Ovary (tissue), 3 donors: Measurements from ENCODE around the gene DAPK1.

Experiments
- POLR2A ChIP-seq: fragments of 450-650 bp; IDR thresholded peaks from one replicate; pipeline ENCODE4 v1.6.1; 2017; ENCODE audit warnings: antibody characterized with exemption, mild to moderate bottlenecking, moderate library complexity
- TF ChIP-seq, protein P1 (sequence below), 3 donors: fragments of 450-650 bp in 2 of 3; fragments of 200-600 bp in 1 of 3; IDR thresholded peaks; one replicate each; pipeline versions ENCODE4 v1.5.1 to v1.8.0; 2016 to 2022; ENCODE audit warnings: antibody characterized with exemption in 3 of 3, mild to moderate bottlenecking in 1 of 3
- donor health status: DM: no; HTN: no; CAD: no.

DNA sequence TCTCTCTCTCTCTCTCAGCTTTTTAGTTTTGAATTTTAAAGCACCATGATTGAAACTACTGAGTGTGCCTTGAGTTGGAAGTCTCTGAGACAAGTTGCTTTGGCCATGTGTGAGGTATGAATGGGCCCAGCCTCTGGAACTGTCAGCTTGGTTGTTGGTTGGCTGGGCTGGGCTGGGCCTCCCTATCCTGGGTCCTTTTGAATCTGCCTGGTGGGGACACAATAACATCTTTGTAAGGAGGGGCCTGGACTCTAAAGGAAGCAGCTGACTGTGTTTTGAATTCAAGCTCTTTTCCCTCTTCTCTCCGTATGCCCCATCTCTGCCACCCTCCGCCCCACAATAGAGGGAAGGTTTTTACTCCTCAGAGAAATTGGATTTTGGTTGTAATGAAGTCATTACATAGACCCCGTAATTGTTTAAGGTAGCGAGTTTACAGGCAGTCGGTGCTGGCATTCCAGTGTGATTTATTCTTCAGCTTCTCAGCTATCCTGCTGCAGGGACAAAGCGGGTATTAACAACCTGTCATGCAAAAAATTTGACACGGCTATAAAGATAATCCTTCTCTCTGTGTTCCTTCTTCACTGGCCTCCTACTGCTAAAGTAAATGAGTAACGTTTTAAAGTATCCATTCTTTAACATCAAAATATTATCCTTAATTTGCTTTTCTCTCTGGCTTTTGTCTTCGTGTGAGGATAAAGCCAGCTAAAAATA, 105.4 kb downstream of the DAPK1 start:
- TF ChIP-seq, protein P1, sequence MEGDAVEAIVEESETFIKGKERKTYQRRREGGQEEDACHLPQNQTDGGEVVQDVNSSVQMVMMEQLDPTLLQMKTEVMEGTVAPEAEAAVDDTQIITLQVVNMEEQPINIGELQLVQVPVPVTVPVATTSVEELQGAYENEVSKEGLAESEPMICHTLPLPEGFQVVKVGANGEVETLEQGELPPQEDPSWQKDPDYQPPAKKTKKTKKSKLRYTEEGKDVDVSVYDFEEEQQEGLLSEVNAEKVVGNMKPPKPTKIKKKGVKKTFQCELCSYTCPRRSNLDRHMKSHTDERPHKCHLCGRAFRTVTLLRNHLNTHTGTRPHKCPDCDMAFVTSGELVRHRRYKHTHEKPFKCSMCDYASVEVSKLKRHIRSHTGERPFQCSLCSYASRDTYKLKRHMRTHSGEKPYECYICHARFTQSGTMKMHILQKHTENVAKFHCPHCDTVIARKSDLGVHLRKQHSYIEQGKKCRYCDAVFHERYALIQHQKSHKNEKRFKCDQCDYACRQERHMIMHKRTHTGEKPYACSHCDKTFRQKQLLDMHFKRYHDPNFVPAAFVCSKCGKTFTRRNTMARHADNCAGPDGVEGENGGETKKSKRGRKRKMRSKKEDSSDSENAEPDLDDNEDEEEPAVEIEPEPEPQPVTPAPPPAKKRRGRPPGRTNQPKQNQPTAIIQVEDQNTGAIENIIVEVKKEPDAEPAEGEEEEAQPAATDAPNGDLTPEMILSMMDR (IDR thresholded peaks at IDR 0.05): no peak
- no peak for TF ChIP-seq POLR2A
